ENCODE measurements around the gene SLAMF9. TPM values are rescaled to one million over a fixed set of nuclear protein-coding genes. Genes with fewer than 3 reads are reported as not detected.

Gene SLAMF9
- total RNA-seq, 1 experiment from 2014 or later, result not detected

GRCh38 chr1:159916242-159917051 is 37.6 kb downstream of the SLAMF9 start:
- Histone ChIP-seq H3K9ac (ENCODE audit: extremely low read depth, insufficient read length, low read length) (no peak overlapping the region), H3K23ac (ENCODE audit: insufficient read length, low read depth, low read length) (no peak overlapping the region), H3K56ac (ENCODE audit: insufficient read length, low read depth, low read length) (no peak overlapping the region), H3K4me2 (ENCODE audit: insufficient read depth, insufficient read length, low read length) (no peak overlapping the region), H2BK20ac (ENCODE audit: low read depth, low read length, poor library complexity, severe bottlenecking) (no peak overlapping the region), H4K8ac (replicated peaks; ENCODE audit: insufficient read length, low read depth, low read length) (no peak overlapping the region), H2BK120ac (ENCODE audit: low read depth, low read length, poor library complexity, severe bottlenecking) (no peak overlapping the region), H4K20me1 (ENCODE audit: control insufficient read depth, insufficient read depth, insufficient read length) (no peaks in the 10 kb centered on the region), H3K14ac (ENCODE audit: insufficient read depth, low read length) (peak overlapping the region; percentile 78), H3K79me2 (ENCODE audit: insufficient read depth, low read length) (no peaks in the 10 kb centered on the region), H3K79me1 (ENCODE audit: insufficient read depth, low read depth, low read length, poor library complexity, severe bottlenecking) (no peaks in the 10 kb centered on the region), H4K91ac (ENCODE audit: insufficient read length, low read depth, low read length) (no peak overlapping the region), H2BK15ac (ENCODE audit: low read depth, low read length) (no peak overlapping the region), H3K4ac (ENCODE audit: low read depth, low read length) (no peak overlapping the region), H3K18ac (ENCODE audit: insufficient read length, low read depth, low read length) (peak overlapping the region; percentile 79), H2AK5ac (ENCODE audit: insufficient read length, low read length) (no peak overlapping the region), H3K23me2 (ENCODE audit: insufficient read length, low read depth, low read length, poor library complexity, severe bottlenecking) (no peaks in the 10 kb centered on the region), H3T11ph (ENCODE audit: low read length) (peak overlapping the region; percentile 75), H2AFZ (ENCODE audit: low read length) (no peak overlapping the region), H3K9me3 (ENCODE audit: control insufficient read depth, low read depth, low read length) (no peaks in the 10 kb centered on the region), H3K4me1 (ENCODE audit: insufficient read depth, low read length) (peaks cover 18% of the 10 kb centered on the region; the same call in 1 of the 2 replicates), H4K5ac (ENCODE audit: insufficient read length, low read depth, low read length) (no peak overlapping the region), H2BK12ac (ENCODE audit: insufficient read length, low read depth, low read length) (no peak overlapping the region), H3K27ac (ENCODE audit: insufficient read length, low read depth, low read length) (peak overlapping the region; percentile 35), H2BK5ac (ENCODE audit: insufficient read length, low read length) (no peak overlapping the region), H3K27me3 (ENCODE audit: insufficient read depth, low read length) (no peaks in the 10 kb centered on the region)
- Mint-ChIP-seq H3K4me1 (peaks cover 50 to 54% of the 10 kb centered on the region in 2 experiments), H3K27ac (peak overlapping the region; percentile 26 to 98 (median 98); a peak in 5 of 7 replicates), H3K4me3 (no peak overlapping the region), H3K27me3 (ENCODE audit: low read depth) (no peaks in the 10 kb centered on the region), H3K36me3 (ENCODE audit: insufficient read depth in 1 of 3, low read depth in 3 of 3) (peaks cover 0 to 35% (median 20%) of the 10 kb centered on the region in 3 experiments; a peak in 5 of 7 replicates), H3K9me3 (no peaks in the 10 kb centered on the region; a peak in 1 of 5 replicates)
- no peak for TF ChIP-seq CTCF (conservative IDR thresholded peaks at IDR 0.05)
- DNase-seq, result no peak
- WGBS (ENCODE audit: extremely low coverage, insufficient read length, low lambda C conversion rate), result no CpG with 5 or more reads among the region's 9 CpGs

Data from H9 (cell line).